SIG-M5 treated with dmso at 0.1 percent for 504 hours (cell line): ENCODE data around the gene DCST2.

Experiments used
- DNase-seq: peaks from one replicate; lab custom pipeline; 2025; ENCODE audit not compliant: unreplicated experiment; lab: John Stamatoyannopoulos, UW

DCST2 gene

GRCh38 chr1:155033524-155033923 is at the start of gene DCST2, which contains the start of gene DCST1:
TSS of gene DCST2 (minus strand) at chr1:155033781. CDS start at chr1:155033701, 80 bp downstream.
TSS of gene DCST1 (plus strand) at chr1:155033824. CDS start at chr1:155034037, 213 bp downstream.
- DNase-seq, result no peak

GRCh38 chr1:155083052-155083541 is 49.5 kb upstream of the DCST2 start:
- no peak for DNase-seq

DNA sequence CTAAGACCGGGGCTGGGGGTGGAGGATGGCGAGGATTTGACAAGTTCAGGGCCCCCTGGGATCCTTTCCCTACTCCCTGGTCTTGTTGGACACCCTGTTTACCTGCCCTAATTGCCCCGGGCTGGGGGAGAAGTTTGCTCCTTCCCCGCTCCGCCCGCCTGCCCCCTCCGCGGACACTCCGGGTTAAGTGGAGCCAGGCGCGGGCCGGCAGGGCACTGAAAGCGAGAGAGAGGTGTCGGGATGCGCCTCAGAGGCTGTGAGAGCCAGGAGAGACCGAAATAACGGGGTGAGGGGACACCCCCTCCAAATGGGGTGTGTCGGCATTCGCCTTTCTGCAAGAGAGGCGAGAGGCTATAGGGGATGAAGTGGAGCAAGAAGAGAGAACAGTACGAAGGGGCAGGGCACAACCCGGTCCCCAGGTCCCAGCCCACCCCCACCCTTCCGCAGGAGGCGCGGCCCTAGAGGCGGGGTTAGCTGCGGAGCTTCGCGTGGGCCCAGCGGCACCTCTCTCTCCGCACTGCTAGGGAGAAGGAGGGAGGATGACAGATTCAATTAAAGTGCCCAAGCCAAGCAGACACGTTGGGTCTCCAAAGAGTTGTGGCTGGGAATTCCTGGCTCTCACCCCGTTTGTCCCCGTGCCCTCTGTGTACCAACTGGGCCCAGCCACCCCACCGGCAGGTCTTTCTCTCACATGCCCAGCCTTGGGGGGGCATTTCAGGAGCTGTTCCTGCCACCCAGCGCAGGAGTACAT is 48.9 kb upstream of the DCST2 start:
- no peak for DNase-seq

DNA sequence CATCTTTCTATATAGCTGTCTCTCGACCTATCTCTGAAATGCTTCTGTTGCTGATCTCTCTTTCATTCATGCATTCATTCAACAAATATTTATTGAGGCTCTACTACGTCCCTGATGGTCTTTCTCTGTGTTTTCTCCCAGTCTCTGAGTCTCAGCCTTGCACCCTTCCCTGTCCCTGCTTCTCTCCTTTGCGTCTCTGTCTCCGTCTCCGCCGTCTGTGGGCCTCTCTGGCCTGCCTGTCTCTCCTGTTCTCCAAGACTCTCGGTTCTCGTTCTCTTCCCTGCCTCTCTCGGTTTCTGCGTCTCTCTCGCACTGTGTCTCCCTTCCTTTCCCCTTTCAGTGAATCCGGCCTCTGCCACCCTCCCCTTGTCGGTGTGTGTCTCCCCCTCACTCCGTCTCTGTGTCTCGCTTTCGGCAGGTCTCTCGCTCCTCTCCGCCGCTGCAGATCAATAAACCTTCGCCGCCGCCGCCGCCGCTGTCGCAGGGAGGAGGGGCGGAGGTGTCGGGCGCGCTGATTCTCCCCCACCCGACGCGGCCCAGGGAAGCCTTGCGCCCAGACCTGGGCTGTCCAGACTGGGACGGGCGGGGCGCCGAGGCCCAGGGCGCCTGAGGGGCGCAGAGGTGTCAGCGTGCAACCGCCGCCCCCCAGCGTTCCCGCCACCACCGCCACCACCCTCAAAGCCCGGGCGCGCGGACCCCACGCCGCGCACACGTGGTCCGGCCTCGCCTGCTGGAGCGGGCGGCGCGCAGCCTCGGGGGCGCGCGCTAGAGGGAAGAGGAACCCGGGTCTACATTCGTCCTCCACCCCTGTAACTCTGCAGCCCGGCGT is 48.1 kb upstream of the DCST2 start:
- peak; percentile 65 for DNase-seq

DNA sequence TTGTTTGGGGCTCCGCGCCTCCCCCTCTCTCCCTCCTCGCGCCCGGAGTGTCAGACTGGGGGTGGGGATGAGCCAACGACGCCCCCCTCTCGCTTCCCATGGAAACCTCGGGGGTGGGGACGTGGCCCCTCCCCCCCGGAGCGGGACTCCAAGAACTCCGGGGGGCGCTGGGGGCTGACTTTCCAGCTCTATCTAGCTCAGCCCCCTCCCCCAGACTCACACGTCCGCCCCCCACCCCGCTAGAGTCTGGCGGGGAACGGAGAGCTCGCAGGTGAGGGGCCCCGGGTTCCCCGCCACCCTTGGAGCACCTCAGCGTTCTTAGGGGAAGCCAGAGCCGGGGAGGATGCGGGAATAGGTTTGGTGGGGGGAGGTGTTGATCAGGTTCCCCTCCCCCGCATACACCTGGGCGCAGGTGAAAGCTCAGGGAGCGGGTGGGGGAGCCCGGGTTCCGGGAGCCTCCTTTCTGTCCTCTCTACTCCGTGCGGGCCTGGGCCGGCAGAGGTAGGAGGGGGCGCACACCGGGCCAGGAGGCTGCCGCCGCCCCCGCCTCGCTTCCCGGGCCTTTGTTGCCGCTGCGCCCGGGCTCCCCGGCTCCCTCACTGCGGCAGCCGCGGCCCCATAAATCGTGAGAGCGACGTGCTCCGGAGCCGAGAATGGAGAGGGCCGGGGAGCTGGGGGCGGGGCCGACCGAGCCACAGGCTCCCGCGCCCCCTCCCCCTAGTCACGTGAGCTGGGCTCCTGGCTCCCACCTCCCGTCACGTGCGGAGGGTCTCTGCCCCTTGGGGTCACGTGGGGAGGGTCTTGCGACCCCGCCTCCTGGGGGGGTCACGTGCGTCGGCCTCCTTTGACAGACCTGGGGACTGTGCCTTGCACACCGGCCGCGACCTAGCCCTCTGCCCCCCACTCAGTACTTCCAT is 47.0 kb upstream of the DCST2 start:
- DNase-seq, result no peak

GRCh38 chr1:155079487-155080311 is 46.1 kb upstream of the DCST2 start:
- DNase-seq, result peak; percentile 26

DNA sequence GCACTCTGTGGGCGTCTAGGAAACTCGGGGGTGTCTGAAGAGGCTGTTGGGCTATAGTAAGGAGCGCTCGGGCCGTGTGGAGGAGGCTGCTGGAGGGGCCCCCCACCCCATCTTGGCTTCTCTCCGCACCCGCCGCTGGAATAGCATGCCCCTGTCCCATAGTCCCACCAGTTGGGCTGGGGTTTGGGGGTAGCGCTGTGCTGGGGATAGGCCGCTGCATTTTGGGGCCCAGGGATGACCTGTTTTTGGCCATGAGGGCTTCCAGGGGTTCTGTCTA is 45.6 kb upstream of the DCST2 start:
- DNase-seq, result no peak

DNA sequence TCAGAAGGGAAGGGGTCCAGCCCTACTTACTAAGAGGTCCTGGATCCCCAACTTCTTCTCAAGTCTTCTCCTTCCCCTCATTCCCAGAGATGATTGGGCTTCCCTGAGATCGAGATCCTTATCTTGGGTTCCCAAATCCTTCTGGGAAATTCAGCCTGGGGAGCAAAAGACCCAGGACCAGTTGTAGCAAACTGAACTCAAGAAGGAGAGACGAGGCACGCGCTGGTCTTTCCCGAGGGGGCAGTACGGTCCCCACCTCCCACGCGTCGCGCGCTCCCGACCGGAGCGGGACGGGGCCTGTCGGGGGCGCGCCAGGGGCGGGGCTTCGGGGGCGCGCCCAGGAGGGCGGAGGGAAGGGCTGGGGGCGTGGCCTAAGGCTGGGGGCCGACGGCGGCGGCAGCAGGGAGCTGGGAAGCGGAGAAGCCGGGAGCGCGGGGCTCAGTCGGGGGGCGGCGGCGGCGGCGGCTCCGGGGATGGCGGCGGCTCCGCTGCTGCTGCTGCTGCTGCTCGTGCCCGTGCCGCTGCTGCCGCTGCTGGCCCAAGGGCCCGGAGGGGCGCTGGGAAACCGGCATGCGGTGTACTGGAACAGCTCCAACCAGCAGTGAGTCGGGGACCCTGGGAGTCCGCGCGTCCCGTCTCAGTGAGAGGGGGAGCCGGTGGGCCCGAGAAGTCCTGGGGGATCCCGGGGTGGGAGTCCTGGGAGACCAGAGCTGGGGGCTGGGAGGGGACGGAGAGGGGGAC is 45.1 kb upstream of the DCST2 start, which contains the start of gene EFNA3:
EFNA3 (plus strand) TSS at position 369 of the 741 bp plus-strand sequence; CDS start at position 474, 105 bp downstream.
- DNase-seq, result no peak

GRCh38 chr1:155077758-155078445 is 44.3 kb upstream of the DCST2 start:
- no peak for DNase-seq

- no peak for DNase-seq
Measured at GRCh38 chr1:155077346-155077745, 43.8 kb upstream of the DCST2 start.

DNA sequence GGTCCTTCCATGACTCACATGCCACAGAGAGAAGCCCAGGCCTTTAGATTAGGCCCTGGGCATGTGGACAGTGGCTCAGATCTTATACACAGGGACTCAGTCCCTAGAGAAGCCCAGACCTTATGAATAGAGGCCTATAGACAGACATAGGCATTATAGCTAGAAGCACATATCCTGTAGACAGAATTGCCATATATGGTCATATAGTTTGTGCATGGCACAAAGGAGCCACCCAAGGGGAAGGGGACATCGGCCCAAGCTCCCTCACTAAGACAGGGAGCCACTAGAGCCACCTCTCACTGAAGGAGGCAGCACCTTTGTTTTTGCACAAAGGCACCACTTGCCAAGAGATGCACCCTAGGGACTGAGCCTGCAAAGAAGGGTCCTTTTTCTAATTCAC is 42.8 kb upstream of the DCST2 start:
- DNase-seq, result no peak

DNA sequence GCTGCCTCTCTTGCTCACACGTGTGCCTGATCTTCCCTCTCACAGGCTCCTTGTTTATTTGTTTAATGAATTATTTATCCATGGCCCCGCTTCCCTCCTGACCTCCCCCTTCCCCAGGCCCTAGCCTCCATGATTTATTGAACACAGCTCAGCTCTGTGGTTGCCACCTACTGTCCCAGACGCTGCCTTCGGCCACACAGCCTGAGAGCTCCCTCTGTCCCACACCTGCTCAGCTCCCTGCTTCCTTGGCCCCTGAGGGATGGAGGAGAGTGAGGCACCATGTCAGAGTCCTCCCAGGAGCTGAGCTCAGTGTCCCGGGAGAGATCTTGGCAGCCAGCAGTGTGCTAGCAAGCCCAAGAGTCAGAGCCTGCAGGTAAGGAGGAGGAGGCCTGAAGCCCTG is 42.0 kb upstream of the DCST2 start:
- no peak for DNase-seq

GRCh38 chr1:155073377-155074242 is 40.0 kb upstream of the DCST2 start:
- no peak for DNase-seq

DNA sequence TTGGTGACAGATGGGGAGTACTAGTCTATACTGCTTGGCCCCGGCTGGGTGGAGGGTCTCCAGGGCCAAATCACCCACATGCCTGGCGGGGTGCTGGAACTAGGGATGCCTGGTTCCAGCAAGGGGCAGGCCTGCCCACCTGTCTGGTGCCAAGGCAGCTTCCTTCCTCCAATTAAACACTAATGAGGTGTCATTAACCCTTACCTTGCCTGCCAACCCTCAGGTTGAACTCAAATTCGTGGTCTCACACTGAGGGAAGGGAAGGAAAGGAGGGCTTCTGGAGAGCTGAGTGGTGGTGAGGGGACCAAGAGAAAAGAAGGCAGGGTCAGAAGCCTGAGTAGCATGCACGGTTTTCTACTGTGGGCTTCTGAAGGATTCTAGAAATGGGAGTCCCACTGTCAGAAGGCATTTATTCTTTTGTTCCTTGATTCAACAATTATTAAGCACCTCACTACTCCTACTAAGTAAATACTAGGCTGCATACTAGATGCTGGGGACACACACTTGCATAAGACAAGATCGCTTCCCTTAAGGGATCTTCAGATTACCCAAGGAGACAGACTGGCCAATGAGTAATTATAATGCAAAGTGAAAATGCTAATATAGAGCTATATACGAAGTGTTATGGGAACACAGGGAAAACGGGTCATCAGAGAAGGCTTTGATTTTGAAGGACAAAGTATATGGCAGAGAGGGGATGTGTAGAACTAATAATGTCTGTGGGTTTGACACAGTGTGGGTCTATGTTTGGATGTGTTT is 39.1 kb upstream of the DCST2 start:
- peak; percentile 26 for DNase-seq

- peak; percentile 38 for DNase-seq
Measured at GRCh38 chr1:155071701-155072100, 38.1 kb upstream of the DCST2 start.

DNA sequence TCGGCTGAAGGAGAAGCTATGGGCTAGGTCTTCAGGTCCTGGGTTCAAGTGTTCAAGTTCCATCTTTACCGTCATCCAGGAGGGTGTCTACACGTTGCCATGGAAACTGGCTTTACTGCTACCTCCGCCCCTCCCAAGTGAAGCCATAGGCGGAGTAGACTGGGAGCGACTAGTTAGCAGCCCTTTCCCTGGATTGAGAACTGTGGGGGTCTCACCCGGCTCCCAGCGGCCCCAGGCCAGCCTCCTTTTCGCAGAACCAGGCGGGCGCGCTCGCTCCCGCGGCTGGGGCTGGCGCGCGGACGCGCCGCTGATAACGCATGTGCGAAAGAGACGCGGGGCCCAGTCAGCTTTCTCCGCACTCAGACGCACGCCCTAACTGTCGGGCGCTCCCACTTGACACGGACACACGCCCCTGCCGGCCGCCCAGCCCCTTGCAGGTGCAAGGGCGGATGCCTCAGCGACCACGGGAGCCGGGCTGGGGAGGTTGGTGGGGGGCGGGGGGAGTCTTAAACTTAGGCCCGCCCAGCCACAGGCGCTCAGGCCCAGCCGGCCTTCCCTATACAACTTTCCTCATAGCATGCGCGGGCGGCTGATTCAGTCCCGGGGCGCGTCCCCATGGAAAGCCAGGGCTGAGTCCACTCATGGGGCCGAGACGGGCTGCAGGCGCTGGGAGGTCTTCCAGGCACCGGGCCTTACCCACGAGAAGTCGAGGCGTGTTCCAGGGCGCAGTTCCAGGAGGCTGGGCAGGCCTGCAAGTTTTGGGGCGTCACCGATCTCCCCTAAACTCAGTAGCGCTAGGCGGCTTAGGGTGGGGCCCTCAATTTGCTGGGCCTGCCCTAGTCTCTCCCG is 37.4 kb upstream of the DCST2 start:
- DNase-seq, result peak; percentile 89
